ENCODE data around the gene SLC25A28.
"Not testable (repeated sequence)": the region's sequence is repeated elsewhere in the genome, so short reads cannot be mapped to it uniquely, and the experiment has no call there.

SLC25A28 gene

DNA sequence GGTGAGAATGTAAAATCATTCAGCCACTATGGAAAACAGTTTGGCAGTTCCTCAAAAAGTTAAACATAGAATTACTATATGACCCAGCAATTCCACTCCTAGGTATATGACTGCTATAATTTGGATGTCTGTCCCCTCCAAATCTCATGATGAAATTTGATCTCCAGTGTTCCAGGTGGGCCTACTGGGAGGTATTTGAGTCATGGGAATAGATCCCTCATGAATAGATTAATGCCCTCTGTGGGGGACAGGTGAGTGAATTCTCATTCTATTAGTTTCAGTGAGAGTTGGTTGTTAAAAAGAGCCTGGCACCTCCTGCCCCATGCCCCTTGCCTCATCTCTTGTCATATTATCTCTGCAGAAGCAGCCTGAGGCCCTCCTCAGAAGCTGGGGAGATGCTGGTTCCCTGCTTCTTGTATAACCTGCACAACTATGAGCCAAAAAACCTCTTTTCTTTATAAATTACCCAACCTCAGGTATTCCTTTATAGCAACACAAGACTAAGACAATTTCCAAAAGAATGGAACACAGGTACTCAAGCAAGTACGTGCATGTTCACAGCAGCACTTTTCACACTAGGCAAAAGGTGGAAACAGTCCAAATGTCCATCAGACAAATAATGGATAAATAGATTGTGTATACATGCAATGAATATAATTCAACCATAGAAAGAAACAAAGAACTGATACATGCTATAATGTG, 8.8 kb upstream of the SLC25A28 start:
- Histone ChIP-seq H3K27me3 (ENCODE audit: insufficient read depth, poor library complexity, severe bottlenecking) (no peaks in the 10 kb centered on the region), H3K27ac (replicated peaks) (no peak overlapping the region), H3K4me3 (replicated peaks; ENCODE audit: insufficient read depth, low read length) (no peak overlapping the region)
- DNase-seq (ENCODE audit: low read depth in 1 of 2, low spot score in 1 of 2) = no peak
- TF ChIP-seq, protein P1, sequence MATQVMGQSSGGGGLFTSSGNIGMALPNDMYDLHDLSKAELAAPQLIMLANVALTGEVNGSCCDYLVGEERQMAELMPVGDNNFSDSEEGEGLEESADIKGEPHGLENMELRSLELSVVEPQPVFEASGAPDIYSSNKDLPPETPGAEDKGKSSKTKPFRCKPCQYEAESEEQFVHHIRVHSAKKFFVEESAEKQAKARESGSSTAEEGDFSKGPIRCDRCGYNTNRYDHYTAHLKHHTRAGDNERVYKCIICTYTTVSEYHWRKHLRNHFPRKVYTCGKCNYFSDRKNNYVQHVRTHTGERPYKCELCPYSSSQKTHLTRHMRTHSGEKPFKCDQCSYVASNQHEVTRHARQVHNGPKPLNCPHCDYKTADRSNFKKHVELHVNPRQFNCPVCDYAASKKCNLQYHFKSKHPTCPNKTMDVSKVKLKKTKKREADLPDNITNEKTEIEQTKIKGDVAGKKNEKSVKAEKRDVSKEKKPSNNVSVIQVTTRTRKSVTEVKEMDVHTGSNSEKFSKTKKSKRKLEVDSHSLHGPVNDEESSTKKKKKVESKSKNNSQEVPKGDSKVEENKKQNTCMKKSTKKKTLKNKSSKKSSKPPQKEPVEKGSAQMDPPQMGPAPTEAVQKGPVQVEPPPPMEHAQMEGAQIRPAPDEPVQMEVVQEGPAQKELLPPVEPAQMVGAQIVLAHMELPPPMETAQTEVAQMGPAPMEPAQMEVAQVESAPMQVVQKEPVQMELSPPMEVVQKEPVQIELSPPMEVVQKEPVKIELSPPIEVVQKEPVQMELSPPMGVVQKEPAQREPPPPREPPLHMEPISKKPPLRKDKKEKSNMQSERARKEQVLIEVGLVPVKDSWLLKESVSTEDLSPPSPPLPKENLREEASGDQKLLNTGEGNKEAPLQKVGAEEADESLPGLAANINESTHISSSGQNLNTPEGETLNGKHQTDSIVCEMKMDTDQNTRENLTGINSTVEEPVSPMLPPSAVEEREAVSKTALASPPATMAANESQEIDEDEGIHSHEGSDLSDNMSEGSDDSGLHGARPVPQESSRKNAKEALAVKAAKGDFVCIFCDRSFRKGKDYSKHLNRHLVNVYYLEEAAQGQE (IDR thresholded peaks at IDR 0.05; ENCODE audit: insufficient replicate concordance, low read depth) = no peak
- peak; percentile 31; the same call in 1 of the 2 replicates for TF ChIP-seq SPI1 (IDR thresholded peaks at IDR 0.05; ENCODE audit: borderline replicate concordance, low read depth)

DNA sequence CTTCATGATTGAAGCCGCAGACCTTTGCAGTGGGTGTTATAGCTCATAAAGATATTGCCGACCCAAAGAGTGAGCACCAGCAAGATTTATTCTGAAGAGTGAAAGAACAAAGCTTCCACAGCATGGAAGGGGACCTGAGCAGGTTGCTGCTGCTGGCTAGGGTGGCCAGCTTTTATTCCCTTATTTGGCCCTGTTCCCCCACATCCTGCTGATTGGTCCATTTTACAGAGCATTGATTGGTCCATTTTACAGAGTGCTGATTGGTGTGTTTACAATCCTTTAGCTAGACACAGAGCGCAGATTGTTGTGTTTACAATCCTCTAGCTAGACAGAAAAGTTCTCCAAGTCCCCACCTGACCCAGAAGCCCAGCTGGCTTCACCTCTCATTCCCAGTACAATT, 4.9 kb upstream of the SLC25A28 start:
- H3K27me3 ChIP-seq (ENCODE audit: insufficient read depth, poor library complexity, severe bottlenecking); H3K27ac ChIP-seq (replicated peaks); H3K4me3 ChIP-seq (replicated peaks; ENCODE audit: insufficient read depth, low read length); DNase-seq (ENCODE audit: low read depth in 1 of 2, low spot score in 1 of 2): not testable (repeated sequence)

DNA sequence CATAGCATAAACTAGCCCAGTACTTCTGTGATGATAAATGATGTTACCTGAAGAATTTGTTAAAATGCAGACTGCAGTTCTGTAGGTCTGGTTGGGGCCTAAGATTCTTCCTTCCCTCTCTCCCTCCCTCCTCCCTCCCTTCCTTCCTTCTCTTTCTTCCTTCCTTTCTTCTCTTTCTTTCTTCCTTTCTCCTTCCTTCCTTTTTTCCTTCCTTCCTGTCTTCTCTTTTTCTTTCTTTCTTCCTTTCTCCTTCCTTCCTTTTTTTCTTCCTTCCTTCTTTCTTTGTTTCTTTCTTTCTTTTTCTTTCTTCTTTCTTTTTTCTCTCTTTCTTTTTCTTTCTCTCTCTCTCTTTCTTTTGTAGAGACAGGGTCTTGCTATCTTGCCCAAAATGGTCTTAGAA, 3.7 kb upstream of the SLC25A28 start:
- TF ChIP-seq POLR2AphosphoS5 (IDR thresholded peaks at IDR 0.05; ENCODE audit: low read depth) (no peak), GABPA (IDR thresholded peaks at IDR 0.05; ENCODE audit: low read depth) (no peak), SPI1 (IDR thresholded peaks at IDR 0.05; ENCODE audit: borderline replicate concordance, low read depth) (no peak)
- TF ChIP-seq, protein P1 (IDR thresholded peaks at IDR 0.05; ENCODE audit: insufficient replicate concordance, low read depth) = no peak
- TF ChIP-seq, protein P2, sequence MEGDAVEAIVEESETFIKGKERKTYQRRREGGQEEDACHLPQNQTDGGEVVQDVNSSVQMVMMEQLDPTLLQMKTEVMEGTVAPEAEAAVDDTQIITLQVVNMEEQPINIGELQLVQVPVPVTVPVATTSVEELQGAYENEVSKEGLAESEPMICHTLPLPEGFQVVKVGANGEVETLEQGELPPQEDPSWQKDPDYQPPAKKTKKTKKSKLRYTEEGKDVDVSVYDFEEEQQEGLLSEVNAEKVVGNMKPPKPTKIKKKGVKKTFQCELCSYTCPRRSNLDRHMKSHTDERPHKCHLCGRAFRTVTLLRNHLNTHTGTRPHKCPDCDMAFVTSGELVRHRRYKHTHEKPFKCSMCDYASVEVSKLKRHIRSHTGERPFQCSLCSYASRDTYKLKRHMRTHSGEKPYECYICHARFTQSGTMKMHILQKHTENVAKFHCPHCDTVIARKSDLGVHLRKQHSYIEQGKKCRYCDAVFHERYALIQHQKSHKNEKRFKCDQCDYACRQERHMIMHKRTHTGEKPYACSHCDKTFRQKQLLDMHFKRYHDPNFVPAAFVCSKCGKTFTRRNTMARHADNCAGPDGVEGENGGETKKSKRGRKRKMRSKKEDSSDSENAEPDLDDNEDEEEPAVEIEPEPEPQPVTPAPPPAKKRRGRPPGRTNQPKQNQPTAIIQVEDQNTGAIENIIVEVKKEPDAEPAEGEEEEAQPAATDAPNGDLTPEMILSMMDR (IDR thresholded peaks at IDR 0.05; ENCODE audit: insufficient read depth, low read length) = no peak
- no peaks in the 10 kb centered on the region for H3K27me3 ChIP-seq (ENCODE audit: insufficient read depth, poor library complexity, severe bottlenecking)
- no peak overlapping the region for H3K27ac ChIP-seq (replicated peaks)
- DNase-seq (ENCODE audit: low read depth in 1 of 2, low spot score in 1 of 2) = no peak
- H3K4me3 ChIP-seq (replicated peaks; ENCODE audit: insufficient read depth, low read length) = no peak overlapping the region

DNA sequence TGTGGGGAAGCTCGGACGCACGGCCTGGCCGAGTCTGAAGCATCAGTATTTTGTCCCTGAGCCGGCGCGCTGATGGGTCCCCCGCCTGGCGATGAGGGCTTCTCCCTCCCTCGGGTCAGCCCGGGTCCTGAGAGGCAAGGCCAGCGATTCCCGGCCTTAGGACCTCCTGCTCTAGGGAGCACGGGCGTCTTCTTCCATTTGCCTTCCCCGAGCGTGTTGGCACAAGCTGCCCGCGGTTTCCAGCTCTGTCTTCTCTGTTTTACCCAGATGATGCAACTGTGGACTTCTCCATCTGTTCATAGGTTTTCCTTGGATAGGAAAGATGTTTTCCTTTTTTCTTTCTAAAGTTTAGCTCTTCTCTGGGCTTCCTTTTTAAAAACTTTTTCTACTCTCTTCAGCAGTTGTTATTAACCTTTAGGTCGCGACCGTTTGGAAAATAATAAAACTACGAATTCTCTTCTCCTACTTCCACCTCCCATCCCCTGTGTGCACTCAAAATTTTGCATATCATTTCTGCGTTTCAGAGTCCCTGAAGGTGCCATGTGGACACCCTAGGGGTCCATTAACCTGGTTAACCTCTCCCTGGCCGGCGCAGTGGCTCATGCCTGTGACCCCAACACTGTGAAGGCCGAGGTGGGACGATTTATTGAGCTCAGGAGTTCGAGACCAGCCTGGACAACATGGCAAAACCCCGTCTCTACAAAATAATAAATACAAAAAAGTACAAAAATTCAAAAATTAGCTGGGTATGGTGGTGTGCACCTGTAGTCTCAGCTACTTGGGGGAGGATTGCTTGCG, 1.4 kb upstream of the SLC25A28 start:
- peak; percentile 62; the same call in 1 of the 2 replicates for TF ChIP-seq SPI1 (IDR thresholded peaks at IDR 0.05; ENCODE audit: borderline replicate concordance, low read depth)
- TF ChIP-seq, protein P1 (IDR thresholded peaks at IDR 0.05; ENCODE audit: insufficient replicate concordance, low read depth) = no peak
- TF ChIP-seq GABPA (IDR thresholded peaks at IDR 0.05; ENCODE audit: low read depth) = no peak
- TF ChIP-seq, protein P2 (IDR thresholded peaks at IDR 0.05; ENCODE audit: insufficient read depth, low read length) = no peak
- Histone ChIP-seq H3K27ac (replicated peaks) (peak overlapping the region; percentile 98), H3K27me3 (ENCODE audit: insufficient read depth, poor library complexity, severe bottlenecking) (no peaks in the 10 kb centered on the region), H3K4me3 (replicated peaks; ENCODE audit: insufficient read depth, low read length) (peak overlapping the region; percentile 50)
- DNase-seq (ENCODE audit: low read depth in 1 of 2, low spot score in 1 of 2) = no peak

Measured in HL-60 (cell line).